Loucy (cell line): ENCODE results near the gene RPRD1A.

ENCODE experiments used
- CTCF ChIP-seq: fragments of 200-600 bp; sonication (generic); conservative IDR thresholded peaks from 2 replicates; pipeline ENCODE4 v1.5.1; 2014; ENCODE audit warnings: mild to moderate bottlenecking, antibody characterized with exemption, low read length
- EZH2phosphoT487 ChIP-seq: fragments of 200-600 bp; IDR thresholded peaks from 2 replicates; pipeline ENCODE4 v1.6.1; 2018; ENCODE audit warnings: antibody characterized with exemption, mild to moderate bottlenecking, moderate library complexity, borderline replicate concordance

GRCh38 chr18:36096955-36097354 is 29.6 kb upstream of the RPRD1A start:
- no peak for TF ChIP-seq CTCF
- no peak for TF ChIP-seq EZH2phosphoT487
